WI38 (cell line): ENCODE measurements around the gene GAB2.

Source experiments
- H3K4me3 ChIP-seq: 2 replicates; pipeline ENCODE4 v1.5.1; 2011; ENCODE audit warnings: low read depth, mild to moderate bottlenecking, control low read depth, low read length
- CTCF ChIP-seq: IDR thresholded peaks from 2 replicates; pipeline ENCODE4 v1.5.1; 2012; ENCODE audit warnings: low read depth, mild to moderate bottlenecking, control low read depth, low read length

Gene GAB2

GRCh38 chr11:78220218-78221157 is 197.1 kb downstream of the GAB2 start:
- no peak overlapping the region for H3K4me3 ChIP-seq
- TF ChIP-seq CTCF = no peak

GRCh38 chr11:78219493-78220217 is 198.0 kb downstream of the GAB2 start:
- H3K4me3 ChIP-seq = no peak overlapping the region
- TF ChIP-seq CTCF = no peak

- no peak overlapping the region for H3K4me3 ChIP-seq
- TF ChIP-seq CTCF = no peak
Measured at GRCh38 chr11:78218707-78219492, 198.7 kb downstream of the GAB2 start.

- no peak overlapping the region for H3K4me3 ChIP-seq
- TF ChIP-seq CTCF = no peak
Measured at GRCh38 chr11:78217650-78218541, 199.7 kb downstream of the GAB2 start.

- no peak overlapping the region for H3K4me3 ChIP-seq
- TF ChIP-seq CTCF = no peak
Measured at GRCh38 chr11:78216571-78217287, 200.9 kb downstream of the GAB2 start.

- no peak for TF ChIP-seq CTCF
- no peak overlapping the region for H3K4me3 ChIP-seq
Measured at GRCh38 chr11:78216021-78216420, 201.6 kb downstream of the GAB2 start.
